GM21381 (cell line): ENCODE results near the gene KCNMB2.
"Not testable (repeated sequence)": the region's sequence is repeated elsewhere in the genome, so short reads cannot be mapped to it uniquely, and the experiment has no call there.

Experiments
- ATAC-seq: cut with Tn5 transposase; IDR thresholded peaks from one replicate; pipeline ENCODE4 v1.9.1; 2021; ENCODE audit warnings: mild to moderate bottlenecking, moderate library complexity; ENCODE audit not compliant: unreplicated experiment

Gene KCNMB2

DNA sequence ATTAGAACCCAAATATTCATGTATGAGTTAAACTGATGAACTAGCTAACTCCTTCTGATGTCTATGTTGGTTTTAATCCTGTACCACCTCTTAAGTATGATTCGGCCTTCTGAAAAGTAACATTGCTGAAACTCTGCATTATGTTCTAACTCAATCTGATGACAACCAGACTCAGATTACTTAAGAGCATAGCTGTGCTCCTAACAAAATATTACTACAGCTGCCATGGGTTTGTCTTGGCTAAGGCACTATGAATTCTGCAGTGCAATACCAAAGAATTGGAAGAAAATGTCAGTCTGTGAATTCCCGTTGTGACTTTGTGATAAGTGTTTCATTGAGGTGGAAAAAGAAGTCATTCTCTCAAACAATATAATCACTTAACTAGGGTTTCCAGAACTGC is 311.0 kb downstream of the KCNMB2 start:
- no peak for ATAC-seq

DNA sequence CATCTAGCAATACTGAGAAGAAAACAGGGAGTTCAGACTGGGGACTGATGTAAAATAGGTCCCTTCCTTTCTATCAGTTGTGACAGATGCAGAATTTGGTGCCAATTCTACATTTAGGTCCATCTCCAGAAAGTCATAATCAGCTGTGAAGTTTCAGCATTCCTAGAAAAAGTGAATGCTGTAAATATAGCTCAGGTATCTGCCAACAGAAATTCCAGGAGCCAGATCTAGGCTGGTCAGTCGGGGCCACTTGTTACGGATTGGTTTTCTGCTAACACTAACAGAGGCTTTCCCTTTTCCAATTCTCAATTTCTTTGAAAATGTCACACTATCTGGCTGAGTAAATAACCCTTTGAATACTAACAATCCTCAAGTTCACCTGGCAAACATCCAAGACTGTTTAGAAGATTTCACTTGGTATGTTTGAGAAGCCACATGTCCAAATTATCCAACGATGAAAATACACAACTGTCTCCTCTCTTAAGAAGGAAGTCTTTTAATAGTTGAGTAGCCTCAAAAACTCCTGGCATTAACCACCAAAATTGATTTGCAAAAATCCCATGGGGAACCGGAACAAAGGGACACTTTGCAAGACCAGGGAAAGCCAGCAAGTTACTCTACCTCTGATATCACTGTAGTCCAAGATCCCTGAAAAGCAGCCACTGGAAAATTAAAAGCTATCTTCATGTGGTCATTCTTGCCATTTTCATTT is 313.1 kb downstream of the KCNMB2 start:
- no peak for ATAC-seq

DNA sequence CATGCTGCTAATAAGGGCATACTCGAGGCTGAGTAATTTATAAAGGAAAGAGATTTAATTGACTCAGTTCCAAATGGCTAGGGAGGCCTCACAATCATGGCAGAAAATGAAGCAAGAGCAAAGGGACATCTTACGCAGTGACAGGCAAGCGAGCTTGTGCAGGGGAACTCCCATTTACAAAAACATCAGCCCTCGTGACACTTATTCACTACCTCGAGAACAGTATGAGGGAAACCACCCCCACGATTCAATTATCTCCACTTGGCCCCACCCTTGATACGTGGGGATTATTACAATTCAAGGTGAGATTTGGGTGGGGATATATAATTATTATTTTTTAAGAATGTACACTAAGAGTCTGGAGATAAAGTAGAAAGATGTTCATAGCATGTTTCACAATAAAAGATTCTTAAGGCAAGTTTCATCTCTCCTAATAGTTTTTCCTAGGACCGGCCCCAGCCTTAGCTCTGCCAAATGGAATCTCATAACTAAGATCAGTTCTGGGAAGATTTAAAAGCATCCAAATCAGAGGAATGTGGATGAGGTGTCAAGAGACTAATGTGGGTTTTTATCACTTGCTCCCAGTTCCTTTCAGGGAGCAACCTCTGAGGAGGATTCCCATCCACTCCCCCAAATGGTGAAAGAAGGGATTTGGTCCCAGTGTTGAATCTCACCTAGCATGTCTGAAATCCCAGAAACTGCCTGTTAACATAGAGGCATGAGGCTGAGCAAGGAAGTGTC is 314.4 kb downstream of the KCNMB2 start:
- no peak for ATAC-seq

DNA sequence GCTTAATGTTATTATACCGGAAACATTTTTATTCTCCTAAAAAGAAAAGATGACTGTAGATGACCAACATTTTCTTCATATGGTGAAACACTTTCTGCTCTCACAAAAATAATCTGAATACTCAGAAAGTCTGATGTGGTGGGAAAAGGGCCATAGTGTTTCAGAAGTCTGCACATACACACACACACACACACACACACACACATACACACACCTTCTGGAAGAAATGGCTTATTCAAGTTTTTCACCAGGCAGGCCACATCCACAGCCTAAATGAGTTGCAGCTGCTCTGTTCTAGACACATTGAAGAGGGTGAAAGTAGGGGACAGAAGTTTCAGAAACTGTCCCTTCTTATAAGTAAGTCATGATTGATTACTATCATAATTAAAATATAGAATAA is 315.3 kb downstream of the KCNMB2 start:
- ATAC-seq: no peak

DNA sequence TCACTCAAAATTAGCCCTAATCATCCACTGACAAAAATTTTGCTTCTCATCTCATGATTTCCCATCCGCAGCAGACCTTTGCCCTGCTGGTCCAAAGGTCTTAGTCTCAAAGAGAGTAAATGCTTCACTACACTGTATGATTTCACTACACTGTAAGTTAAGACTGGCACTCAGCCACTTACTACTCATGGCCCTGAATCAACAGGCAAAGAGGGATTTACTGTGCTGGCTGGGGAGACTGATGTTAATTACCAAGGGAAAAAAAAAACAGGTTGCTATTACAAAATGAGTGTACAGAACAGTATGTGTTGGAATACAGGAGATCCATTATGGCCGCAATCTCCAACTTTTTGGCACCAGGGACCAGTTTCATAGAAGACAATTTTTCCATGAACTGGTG is 320.6 kb downstream of the KCNMB2 start:
- ATAC-seq: no peak

DNA sequence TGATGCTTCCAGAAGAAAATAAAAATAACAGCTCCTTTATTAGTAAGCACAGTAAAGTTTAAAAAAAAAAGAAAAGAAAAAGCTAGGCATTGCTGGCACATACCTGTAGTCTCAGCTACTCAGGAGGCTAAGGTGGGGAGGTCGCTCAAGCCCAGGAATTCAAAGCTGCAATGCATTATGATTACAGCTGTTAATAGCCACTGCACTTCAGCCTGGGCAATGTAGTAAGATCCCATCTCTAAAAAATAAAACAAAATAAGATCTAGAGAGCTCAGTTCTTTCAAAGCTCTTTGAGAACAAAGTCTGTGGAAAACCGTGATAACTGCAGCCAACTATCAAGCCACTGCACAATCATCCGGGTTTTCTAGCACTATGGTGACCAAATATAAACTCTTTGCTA is 323.1 kb downstream of the KCNMB2 start:
- no peak for ATAC-seq

DNA sequence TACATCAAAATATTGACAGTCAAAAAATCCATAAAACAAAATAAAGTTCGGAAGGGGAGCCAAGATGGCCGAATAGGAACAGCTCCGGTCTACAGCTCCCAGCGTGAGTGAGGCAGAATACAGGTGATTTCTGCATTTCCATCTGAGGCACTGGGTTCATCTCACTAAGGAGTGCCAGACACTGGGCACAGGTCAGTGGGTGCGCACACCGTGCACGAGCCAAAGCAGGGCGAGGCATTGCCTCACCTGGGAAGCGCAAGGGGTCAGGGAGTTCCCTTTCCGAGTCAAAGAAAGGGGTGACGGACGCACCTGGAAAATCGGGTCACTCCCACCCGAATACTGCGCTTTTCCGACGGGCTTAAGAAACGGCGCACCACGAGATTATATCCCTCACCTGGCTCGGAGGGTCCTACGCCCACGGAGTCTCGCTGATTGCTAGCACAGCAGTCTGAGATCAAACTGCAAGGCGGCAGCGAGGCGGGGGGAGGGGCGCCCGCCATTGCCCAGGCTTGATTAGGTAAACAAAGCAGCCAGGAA is 323.7 kb downstream of the KCNMB2 start:
- not testable (repeated sequence) for ATAC-seq

DNA sequence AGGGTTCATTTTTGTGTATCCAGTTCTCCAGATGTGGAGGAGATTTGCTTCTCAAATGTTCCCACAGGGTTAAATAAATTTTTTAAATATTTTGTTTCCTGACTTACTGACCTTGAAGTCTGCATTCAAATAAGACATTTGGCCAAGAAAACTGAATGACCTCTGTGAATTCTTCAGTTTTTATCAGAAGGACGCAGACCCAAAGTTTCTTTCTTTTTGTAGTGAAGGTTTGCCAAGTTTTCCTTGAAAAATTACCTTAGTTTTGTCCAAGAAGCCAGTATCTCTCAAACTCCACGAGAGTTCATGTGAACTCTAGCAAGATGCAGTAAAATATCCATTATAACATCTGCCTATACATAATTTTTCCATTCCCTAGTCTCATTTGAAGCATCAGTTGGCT is 332.4 kb downstream of the KCNMB2 start:
- no peak for ATAC-seq

DNA sequence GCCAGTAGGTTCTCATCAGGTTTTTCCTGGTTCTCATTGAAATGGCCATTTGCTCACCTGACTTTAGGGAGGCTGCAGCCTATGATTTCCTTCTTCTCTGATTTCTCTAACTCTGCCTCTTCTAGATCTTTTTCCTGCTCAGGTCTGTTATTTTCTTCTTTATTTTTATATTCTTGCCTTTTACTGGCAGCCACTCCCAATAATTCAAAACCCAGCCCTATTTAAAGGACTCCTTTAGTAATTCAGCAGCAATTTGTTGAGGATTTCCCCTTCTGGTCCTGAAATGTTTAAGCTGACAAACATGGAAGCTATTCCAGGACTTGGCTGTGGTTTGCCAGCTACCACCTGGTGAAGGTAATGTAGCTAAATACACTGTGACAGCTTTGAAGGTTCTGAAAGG is 333.8 kb downstream of the KCNMB2 start:
- no peak for ATAC-seq

DNA sequence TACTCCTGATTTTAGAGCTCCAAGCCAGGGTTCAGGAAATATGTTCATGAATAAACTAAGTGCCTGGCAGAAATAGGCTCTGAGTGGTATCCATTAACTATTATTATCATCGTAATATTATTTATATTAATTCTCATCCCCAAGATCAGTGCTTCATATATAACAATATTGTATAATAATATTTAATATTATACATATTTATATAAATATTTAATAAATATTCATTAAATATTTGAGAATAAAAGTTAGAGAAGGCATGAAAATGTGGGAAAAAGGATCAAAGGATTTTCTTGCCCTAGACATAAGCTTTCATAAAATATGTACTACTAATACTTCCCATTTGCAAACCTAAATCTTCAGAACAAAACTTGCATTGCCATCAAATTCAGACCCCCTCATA is 338.9 kb downstream of the KCNMB2 start:
- no peak for ATAC-seq

DNA sequence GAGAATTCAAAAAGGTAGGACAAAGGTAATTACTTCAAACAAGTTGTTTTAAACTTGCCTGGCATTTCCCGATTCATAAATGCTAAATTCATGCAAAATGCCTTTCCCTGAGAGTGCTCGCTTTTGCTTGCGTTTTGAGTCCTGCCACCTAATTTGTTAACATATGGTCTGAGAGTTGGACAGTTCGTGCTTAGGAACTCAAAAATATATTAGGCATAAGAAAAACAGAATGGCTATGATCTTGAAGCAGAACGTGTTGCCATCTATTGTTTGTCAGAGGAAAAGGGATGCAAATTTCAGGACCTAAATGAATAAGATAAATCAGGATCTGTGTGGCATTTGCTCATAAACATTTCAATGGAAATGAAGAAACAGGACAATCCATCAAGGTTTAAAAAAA is 339.6 kb downstream of the KCNMB2 start:
- no peak for ATAC-seq

DNA sequence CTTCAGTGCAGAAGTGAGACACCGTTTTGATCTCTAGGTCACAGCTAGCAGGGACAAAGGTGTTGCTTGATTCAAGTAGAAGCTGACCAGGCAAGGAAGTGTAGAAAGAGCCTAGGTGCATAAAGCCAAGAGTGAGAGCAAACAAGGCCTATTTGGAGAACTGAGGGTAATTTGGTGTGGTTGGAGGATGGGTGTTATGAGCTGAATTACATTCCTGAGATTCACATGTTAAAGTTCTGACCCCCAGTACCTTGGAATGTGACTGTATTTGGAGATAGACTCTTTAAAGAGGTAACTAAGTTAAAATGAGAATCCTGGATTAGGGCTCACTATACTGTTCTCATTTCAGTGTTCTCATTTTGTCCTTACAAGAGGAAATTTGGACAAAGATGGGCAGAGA is 344.0 kb downstream of the KCNMB2 start:
- no peak for ATAC-seq
